Fibroblast of lung (primary cell): ENCODE results near the gene UBE2G1. TPM values are rescaled to one million over a fixed set of nuclear protein-coding genes. Genes with fewer than 3 reads are reported as not detected.

ENCODE experiments used
- DNase-seq, 2 donors: peaks; one replicate each; pipeline versions ENCODE4 v3.0.0 to v3.0.0-alpha.2; 2010; ENCODE audit warnings: low read depth in 2 of 2
- H2AFZ ChIP-seq: 2 replicates; pipeline ENCODE4 v1.5.1; 2012; ENCODE audit warnings: low read length, control low read depth, inconsistent platforms
- H3K27ac ChIP-seq: 2 replicates; pipeline ENCODE4 v1.5.1; 2011; ENCODE audit warnings: low read length, control low read depth; ENCODE audit not compliant: insufficient read depth
- H3K27me3 ChIP-seq: 2 replicates; pipeline ENCODE4 v1.5.1; 2011; ENCODE audit warnings: mild to moderate bottlenecking, low read length; ENCODE audit not compliant: control insufficient read depth, insufficient read depth
- H3K36me3 ChIP-seq: 2 replicates; pipeline ENCODE4 v1.5.1; 2011; ENCODE audit warnings: low read length; ENCODE audit not compliant: control insufficient read depth, insufficient read depth
- H3K4me1 ChIP-seq: 2 replicates; pipeline ENCODE4 v1.5.1; 2011; ENCODE audit warnings: low read length; ENCODE audit not compliant: control insufficient read depth, insufficient read depth; ENCODE audit errors: extremely low read depth
- H3K4me2 ChIP-seq: 2 replicates; pipeline ENCODE4 v1.5.1; 2011; ENCODE audit warnings: low read length, control low read depth; ENCODE audit not compliant: insufficient read depth; ENCODE audit errors: extremely low read depth
- H3K4me3 ChIP-seq, 4 experiments: fragments of 200-600 bp in 1 of 4; sonication (generic) in 1 of 4; replicated peaks in 1 of 4; 2 replicates each; pipeline ENCODE4 v1.5.1; 2011 to 2016; ENCODE audit warnings: low read length in 4 of 4, low read depth in 3 of 4, mild to moderate bottlenecking in 3 of 4, control low read depth in 2 of 4, inconsistent platforms in 1 of 4, mixed read lengths in 1 of 4; ENCODE audit not compliant: insufficient read depth in 1 of 4; ENCODE audit errors: control extremely low read depth in 1 of 4
- H3K79me2 ChIP-seq: 2 replicates; pipeline ENCODE4 v1.5.1; 2012; ENCODE audit warnings: mild to moderate bottlenecking, low read length, inconsistent platforms; ENCODE audit not compliant: control insufficient read depth, insufficient read depth
- H3K9ac ChIP-seq: 2 replicates; pipeline ENCODE4 v1.5.1; 2011; ENCODE audit warnings: mild to moderate bottlenecking, low read length, control low read depth; ENCODE audit not compliant: insufficient read depth
- H3K9me3 ChIP-seq: 2 replicates; pipeline ENCODE4 v1.5.1; 2012; ENCODE audit warnings: low read depth, low read length; ENCODE audit not compliant: control insufficient read depth, insufficient read depth
- H4K20me1 ChIP-seq: 2 replicates; pipeline ENCODE4 v1.5.1; 2011; ENCODE audit warnings: low read length; ENCODE audit not compliant: control insufficient read depth, insufficient read depth; ENCODE audit errors: extremely low read depth
- CTCF ChIP-seq, 2 donors: IDR thresholded peaks in 1 of 2; conservative IDR thresholded peaks in 1 of 2; 1 replicate in 1 of 2; 2 replicates in 1 of 2; pipeline ENCODE4 v1.5.1; 2011 to 2012; ENCODE audit warnings: low read length in 2 of 2, control low read depth in 1 of 2, inconsistent platforms in 1 of 2, low read depth in 1 of 2, mild to moderate bottlenecking in 1 of 2
- EZH2 ChIP-seq: IDR thresholded peaks from 2 replicates; pipeline ENCODE4 v1.5.1; 2012; ENCODE audit warnings: low read length, control low read depth, mild to moderate bottlenecking; ENCODE audit errors: missing control alignments
- polyA plus RNA-seq, 2 donors: library from polyadenylated mRNA; depleted of rRNA in 1 of 2; stranded (reverse) in 1 of 2; unstranded in 1 of 2; fragments of >200 nt; gene quantifications; 2 replicates each; pipeline ENCODE4 v1.2.1, GENCODE V29; 2011 to 2012; ENCODE audit warnings: missing spikeins in 1 of 2
- total RNA-seq: library from RNA; depleted of rRNA; stranded (reverse); fragments of >200 nt; gene quantifications from 2 replicates; pipeline ENCODE4 v1.2.1, GENCODE V29; 2014

Gene UBE2G1
- total and polyA plus RNA-seq, 2 donors (not counting 1 experiment from before 2014, with no cell fraction given): 30.7 to 48.4 TPM

- H4K20me1 ChIP-seq: no peaks in the 10 kb centered on the region
- H3K36me3 ChIP-seq: peaks cover 1% of the 10 kb centered on the region
- no peaks in the 10 kb centered on the region for H3K9me3 ChIP-seq
- H3K4me2 ChIP-seq: no peak overlapping the region
- DNase-seq: peak in 1 of 2 donors; percentile 24
- no peak overlapping the region for H2AFZ ChIP-seq
- no peak overlapping the region for H3K27ac ChIP-seq
- no peaks in the 10 kb centered on the region for H3K27me3 ChIP-seq
- peaks cover 2% of the 10 kb centered on the region for H3K79me2 ChIP-seq
- no peaks in the 10 kb centered on the region for H3K4me1 ChIP-seq
- no peak for TF ChIP-seq CTCF (conservative IDR thresholded peaks at IDR 0.05 in 1 of 2, IDR thresholded peaks at IDR 0.05 in 1 of 2; ENCODE audit: low read depth in 1 of 2, low read length in 2 of 2)
- no peak for TF ChIP-seq EZH2
- no peak overlapping the region for H3K9ac ChIP-seq
- no peak overlapping the region for H3K4me3 ChIP-seq
These were observed 90.0 kb downstream of the UBE2G1 start for GRCh38 chr17:4276514-4276913.

- Histone ChIP-seq H3K79me2 (peaks cover 2% of the 10 kb centered on the region), H3K27ac (no peak overlapping the region), H3K27me3 (no peaks in the 10 kb centered on the region), H4K20me1 (no peaks in the 10 kb centered on the region), H3K36me3 (peaks cover 1% of the 10 kb centered on the region), H2AFZ (no peak overlapping the region), H3K4me3 (no peak overlapping the region), H3K4me1 (no peaks in the 10 kb centered on the region), H3K4me2 (no peak overlapping the region), H3K9ac (no peak overlapping the region), H3K9me3 (no peaks in the 10 kb centered on the region)
- TF ChIP-seq CTCF (conservative IDR thresholded peaks at IDR 0.05 in 1 of 2, IDR thresholded peaks at IDR 0.05 in 1 of 2; ENCODE audit: low read depth in 1 of 2, low read length in 2 of 2) (no peak), EZH2 (no peak)
- DNase-seq: no peak
These were observed 93.5 kb downstream of the UBE2G1 start for GRCh38 chr17:4272972-4273368.

- Histone ChIP-seq H2AFZ (no peak overlapping the region), H3K9ac (no peak overlapping the region), H3K27ac (no peak overlapping the region), H3K27me3 (no peaks in the 10 kb centered on the region), H3K36me3 (peaks cover 1% of the 10 kb centered on the region), H3K9me3 (no peaks in the 10 kb centered on the region), H3K4me3 (no peak overlapping the region), H3K4me1 (no peaks in the 10 kb centered on the region), H4K20me1 (no peaks in the 10 kb centered on the region), H3K79me2 (peaks cover 2% of the 10 kb centered on the region), H3K4me2 (no peak overlapping the region)
- peak in 1 of 2 donors; percentile 11 for DNase-seq
- TF ChIP-seq CTCF (conservative IDR thresholded peaks at IDR 0.05 in 1 of 2, IDR thresholded peaks at IDR 0.05 in 1 of 2; ENCODE audit: low read depth in 1 of 2, low read length in 2 of 2) (no peak), EZH2 (no peak)
These were observed 94.1 kb downstream of the UBE2G1 start for GRCh38 chr17:4272213-4272971.
